HEK293T (cell line): ENCODE data around the gene SUSD1.

Experiments used
- CTBP1 ChIP-seq: fragments of 450-650 bp; IDR thresholded peaks from 2 replicates; pipeline ENCODE4 v1.6.1; 2016; ENCODE audit warnings: borderline replicate concordance
- ELF4 ChIP-seq: fragments of 450-650 bp; IDR thresholded peaks from 2 replicates; pipeline ENCODE4 v1.6.1; 2017; ENCODE audit warnings: antibody characterized with exemption
- FOXA1 ChIP-seq: fragments of 450-650 bp; IDR thresholded peaks from 2 replicates; pipeline ENCODE4 v1.6.1; 2016; ENCODE audit warnings: mild to moderate bottlenecking
- FOXK2 ChIP-seq: fragments of 450-650 bp; IDR thresholded peaks from 2 replicates; pipeline ENCODE4 v1.6.1; 2016; ENCODE audit warnings: mild to moderate bottlenecking
- LEF1 ChIP-seq: fragments of 450-650 bp; IDR thresholded peaks from 2 replicates; pipeline ENCODE4 v1.6.1; 2017; ENCODE audit warnings: mild to moderate bottlenecking, borderline replicate concordance
- SP1 ChIP-seq: fragments of 450-650 bp; IDR thresholded peaks from 2 replicates; pipeline ENCODE4 v1.6.1; 2017
- TARDBP ChIP-seq: fragments of 450-650 bp; IDR thresholded peaks from 2 replicates; pipeline ENCODE4 v1.6.1; 2016
- ZNF384 ChIP-seq: fragments of 450-650 bp; IDR thresholded peaks from 2 replicates; pipeline ENCODE4 v1.6.1; 2016
- TF ChIP-seq, protein P1 (sequence below): fragments of 450-650 bp; IDR thresholded peaks from 2 replicates; pipeline ENCODE4 v1.6.1; 2016

DNA sequence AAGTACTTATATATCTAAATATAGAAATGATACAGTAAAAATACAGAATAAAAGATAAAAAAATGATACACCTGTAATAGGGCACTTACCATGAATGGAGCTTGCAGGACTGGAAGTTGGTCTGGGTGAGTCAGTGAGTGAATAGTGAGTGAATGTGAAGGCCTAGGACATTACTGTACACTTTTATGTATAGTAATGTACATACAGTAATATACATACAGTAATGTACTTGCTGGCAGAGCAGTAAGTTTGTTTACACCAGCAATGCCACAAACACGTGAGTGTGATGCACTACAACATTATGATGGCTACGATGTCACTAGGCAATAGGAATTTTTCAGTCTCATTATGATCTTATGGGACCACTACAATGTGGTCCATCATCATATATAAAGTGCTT, 34.2 kb downstream of the SUSD1 start:
- TF ChIP-seq SP1, result no peak
- no peak for TF ChIP-seq TARDBP
- no peak for TF ChIP-seq FOXA1
- TF ChIP-seq LEF1, result no peak
- TF ChIP-seq ELF4, result no peak
- no peak for TF ChIP-seq FOXK2
- TF ChIP-seq, protein P1, sequence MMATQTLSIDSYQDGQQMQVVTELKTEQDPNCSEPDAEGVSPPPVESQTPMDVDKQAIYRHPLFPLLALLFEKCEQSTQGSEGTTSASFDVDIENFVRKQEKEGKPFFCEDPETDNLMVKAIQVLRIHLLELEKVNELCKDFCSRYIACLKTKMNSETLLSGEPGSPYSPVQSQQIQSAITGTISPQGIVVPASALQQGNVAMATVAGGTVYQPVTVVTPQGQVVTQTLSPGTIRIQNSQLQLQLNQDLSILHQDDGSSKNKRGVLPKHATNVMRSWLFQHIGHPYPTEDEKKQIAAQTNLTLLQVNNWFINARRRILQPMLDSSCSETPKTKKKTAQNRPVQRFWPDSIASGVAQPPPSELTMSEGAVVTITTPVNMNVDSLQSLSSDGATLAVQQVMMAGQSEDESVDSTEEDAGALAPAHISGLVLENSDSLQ, result no peak
- TF ChIP-seq ZNF384, result no peak
- no peak for TF ChIP-seq CTBP1
